Smooth muscle cell (in vitro differentiated cells): ENCODE data around the gene E2F3. TPM values are rescaled to one million over a fixed set of nuclear protein-coding genes. Genes with fewer than 3 reads are reported as not detected.

Source experiments
- DNase-seq: peaks from one replicate; lab custom pipeline; 2025; ENCODE audit not compliant: unreplicated experiment; lab: John Stamatoyannopoulos, UW
- H2AFZ ChIP-seq: fragments of 200-600 bp; sonication (generic); 2 replicates; pipeline ENCODE4 v1.6.0; 2016; ENCODE audit warnings: antibody characterized with exemption, low read depth, mild to moderate bottlenecking
- H3F3A ChIP-seq: fragments of 200-600 bp; sonication (generic); 2 replicates; pipeline ENCODE4 v1.6.0; 2017; ENCODE audit warnings: antibody characterized with exemption, low read depth
- H3K27ac ChIP-seq: fragments of 200-600 bp; sonication (generic); 2 replicates; pipeline ENCODE4 v1.5.1; 2016; ENCODE audit warnings: low read depth, mild to moderate bottlenecking
- H3K27me3 ChIP-seq: fragments of 200-600 bp; sonication (generic); 2 replicates; pipeline ENCODE4 v1.6.1; 2016; ENCODE audit warnings: low read depth, mild to moderate bottlenecking
- H3K36me3 ChIP-seq: fragments of 200-600 bp; sonication (generic); 2 replicates; pipeline ENCODE4 v1.5.1; 2016; ENCODE audit warnings: low read depth
- H3K4me1 ChIP-seq: fragments of 200-600 bp; sonication (generic); 2 replicates; pipeline ENCODE4 v1.5.1; 2016; ENCODE audit warnings: low read depth
- H3K4me2 ChIP-seq: fragments of 200-600 bp; sonication (generic); 2 replicates; pipeline ENCODE4 v1.6.0; 2016; ENCODE audit warnings: mild to moderate bottlenecking
- H3K4me3 ChIP-seq: fragments of 200-600 bp; sonication (generic); 2 replicates; pipeline ENCODE4 v1.5.1; 2016; ENCODE audit warnings: mild to moderate bottlenecking
- H3K79me2 ChIP-seq: fragments of 200-600 bp; sonication (generic); 2 replicates; pipeline ENCODE4 v1.6.0; 2016; ENCODE audit warnings: low read depth, mild to moderate bottlenecking
- H3K9ac ChIP-seq: fragments of 200-600 bp; sonication (generic); 2 replicates; pipeline ENCODE4 v1.6.0; 2016; ENCODE audit warnings: low read depth
- H3K9me3 ChIP-seq: fragments of 200-600 bp; sonication (generic); replicated peaks from 2 replicates; pipeline ENCODE4 v1.5.1; 2016; ENCODE audit warnings: low read depth
- H4K20me1 ChIP-seq: fragments of 200-600 bp; sonication (generic); 2 replicates; pipeline ENCODE4 v1.6.0; 2016; ENCODE audit warnings: low read depth
- WGBS: methylation state at CpG from one replicate; pipeline ENCODE4 v1.1.7; 2016; ENCODE audit warnings: low lambda C conversion rate; 5-methylcytosine and 5-hydroxymethylcytosine counted together
- polyA plus RNA-seq: library from polyadenylated mRNA; unstranded; fragments of >200 nt; fragmentation: Nextera tagmentation; extraction: Ambion mirVana; gene quantifications from 2 replicates; pipeline ENCODE4 v1.2.1, GENCODE V29; 2016
- total RNA-seq: library from RNA; depleted of rRNA; stranded (reverse); fragments of >200 nt; gene quantifications from 2 replicates; pipeline ENCODE4 v1.2.3, GENCODE V29; 2014
- TF ChIP-seq, protein P1 (sequence below): fragments of 200-600 bp; sonication (generic); IDR thresholded peaks from 2 replicates; pipeline ENCODE4 v1.5.1; 2017; ENCODE audit warnings: borderline replicate concordance, mild to moderate bottlenecking, antibody characterized with exemption; ENCODE audit not compliant: insufficient read depth, poor library complexity, severe bottlenecking

The E2F3 gene
- total and polyA plus RNA-seq, 2 experiments from 2014 or later, result 7.9 to 12.6 TPM

- Histone ChIP-seq H3K4me1 (no peaks in the 10 kb centered on the region), H3K9ac (no peak overlapping the region), H3K79me2 (no peaks in the 10 kb centered on the region), H3K4me3 (no peak overlapping the region), H3K9me3 (no peaks in the 10 kb centered on the region), H2AFZ (no peak overlapping the region), H3F3A (no peaks in the 10 kb centered on the region), H3K27me3 (no peaks in the 10 kb centered on the region), H4K20me1 (no peaks in the 10 kb centered on the region), H3K36me3 (no peaks in the 10 kb centered on the region), H3K4me2 (no peak overlapping the region), H3K27ac (no peak overlapping the region)
- DNase-seq, result no peak
- TF ChIP-seq, protein P1, sequence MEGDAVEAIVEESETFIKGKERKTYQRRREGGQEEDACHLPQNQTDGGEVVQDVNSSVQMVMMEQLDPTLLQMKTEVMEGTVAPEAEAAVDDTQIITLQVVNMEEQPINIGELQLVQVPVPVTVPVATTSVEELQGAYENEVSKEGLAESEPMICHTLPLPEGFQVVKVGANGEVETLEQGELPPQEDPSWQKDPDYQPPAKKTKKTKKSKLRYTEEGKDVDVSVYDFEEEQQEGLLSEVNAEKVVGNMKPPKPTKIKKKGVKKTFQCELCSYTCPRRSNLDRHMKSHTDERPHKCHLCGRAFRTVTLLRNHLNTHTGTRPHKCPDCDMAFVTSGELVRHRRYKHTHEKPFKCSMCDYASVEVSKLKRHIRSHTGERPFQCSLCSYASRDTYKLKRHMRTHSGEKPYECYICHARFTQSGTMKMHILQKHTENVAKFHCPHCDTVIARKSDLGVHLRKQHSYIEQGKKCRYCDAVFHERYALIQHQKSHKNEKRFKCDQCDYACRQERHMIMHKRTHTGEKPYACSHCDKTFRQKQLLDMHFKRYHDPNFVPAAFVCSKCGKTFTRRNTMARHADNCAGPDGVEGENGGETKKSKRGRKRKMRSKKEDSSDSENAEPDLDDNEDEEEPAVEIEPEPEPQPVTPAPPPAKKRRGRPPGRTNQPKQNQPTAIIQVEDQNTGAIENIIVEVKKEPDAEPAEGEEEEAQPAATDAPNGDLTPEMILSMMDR, result no peak
- WGBS, result 93% methylated on average over 3 of the region's 3 CpGs
Observed at GRCh38 chr6:20365456-20365855, 36.2 kb upstream of the E2F3 start.

- Histone ChIP-seq H3K27ac (no peak overlapping the region), H3K4me3 (no peak overlapping the region), H3K79me2 (no peaks in the 10 kb centered on the region), H2AFZ (no peak overlapping the region), H3K9me3 (no peaks in the 10 kb centered on the region), H3K4me2 (no peak overlapping the region), H3K9ac (no peak overlapping the region), H3F3A (no peaks in the 10 kb centered on the region), H3K27me3 (no peaks in the 10 kb centered on the region), H3K36me3 (no peaks in the 10 kb centered on the region), H3K4me1 (no peaks in the 10 kb centered on the region), H4K20me1 (no peaks in the 10 kb centered on the region)
- DNase-seq, result no peak
- WGBS, result 61% methylated on average over 7 of the region's 7 CpGs
- TF ChIP-seq, protein P1, result no peak
Observed at GRCh38 chr6:20366082-20366830, 35.4 kb upstream of the E2F3 start.

GRCh38 chr6:20367743-20368485 lies 33.8 kb upstream of the E2F3 start:
- no peaks in the 10 kb centered on the region for H3F3A ChIP-seq
- no peaks in the 10 kb centered on the region for H4K20me1 ChIP-seq
- H3K4me3 ChIP-seq, result no peak overlapping the region
- H3K9ac ChIP-seq, result no peak overlapping the region
- H3K79me2 ChIP-seq, result no peaks in the 10 kb centered on the region
- WGBS, result 92% methylated on average over 1 of the region's 1 CpG
- H3K9me3 ChIP-seq, result no peaks in the 10 kb centered on the region
- no peak overlapping the region for H2AFZ ChIP-seq
- H3K36me3 ChIP-seq, result no peaks in the 10 kb centered on the region
- H3K27me3 ChIP-seq, result no peaks in the 10 kb centered on the region
- H3K27ac ChIP-seq, result no peak overlapping the region
- H3K4me2 ChIP-seq, result peak overlapping the region; percentile 43
- H3K4me1 ChIP-seq, result no peaks in the 10 kb centered on the region
- TF ChIP-seq, protein P1, result no peak
- DNase-seq, result no peak
